ENCODE measurements around the gene CLDN9. TPM values are rescaled to one million over a fixed set of nuclear protein-coding genes. Genes with fewer than 3 reads are reported as not detected.

The CLDN9 gene
- total and polyA plus RNA-seq, 9 of the 15 experiments (the other 6 are each of a cell fraction or from before 2014, with no cell fraction given): 0.12 to 0.44 (median 0.22) TPM; not detected in 4

- TF ChIP-seq ZBTB40 (IDR thresholded peaks at IDR 0.05): no peak
- TF ChIP-seq ZBTB40 (CRISPR knock-in tag; IDR thresholded peaks at IDR 0.05): no peak; the same call in 1 of the 2 replicates
- peak; percentile 83 for TF ChIP-seq MYNN (IDR thresholded peaks at IDR 0.05)
- no peak for TF ChIP-seq MYNN (CRISPR knock-in tag; IDR thresholded peaks at IDR 0.05)
- no peak for TF ChIP-seq POU5F1 (IDR thresholded peaks at IDR 0.05; ENCODE audit: borderline replicate concordance, low read depth, low read length, partially characterized antibody)
- TF ChIP-seq SRSF3 (IDR thresholded peaks at IDR 0.05; ENCODE audit: insufficient read depth, low read length): no peak
- TF ChIP-seq SMARCA4 (IDR thresholded peaks at IDR 0.05): peak; percentile 70; the same call in 1 of the 2 replicates
- no peak for TF ChIP-seq ZNF175 (CRISPR knock-in tag; IDR thresholded peaks at IDR 0.05; ENCODE audit: low read depth)
- no peak for TF ChIP-seq NFATC3 (IDR thresholded peaks at IDR 0.05)
- no peak for TF ChIP-seq ARNT (IDR thresholded peaks at IDR 0.05)
- no peak for TF ChIP-seq BACH1 (tag; IDR thresholded peaks at IDR 0.05)
- TF ChIP-seq PURB (CRISPR knock-in tag; IDR thresholded peaks at IDR 0.05; ENCODE audit: low read depth): no peak
- TF ChIP-seq TCF3 (CRISPR knock-in tag; IDR thresholded peaks at IDR 0.05): no peak
- TF ChIP-seq E2F8 (IDR thresholded peaks at IDR 0.05; ENCODE audit: low read depth, partially characterized antibody): no peak
- no peak for TF ChIP-seq DDX20 (tag; IDR thresholded peaks at IDR 0.05; ENCODE audit: low read depth)
- no peak for TF ChIP-seq SREBF1 (IDR thresholded peaks at IDR 0.05; ENCODE audit: borderline replicate concordance, low read depth, low read length)
- no peak for TF ChIP-seq TGIF2 (CRISPR knock-in tag; IDR thresholded peaks at IDR 0.05)
Measured at GRCh38 chr16:3020604-3021448, 8.1 kb downstream of the CLDN9 start (continued).
